Stimulated activated CD4-positive, alpha-beta T cell treated with anti-CD3 and anti-CD28 coated beads, Interleukin-1b, Interleukin-23, amount 100 ng/mL, for 4 hours (primary cell): ENCODE results near the gene TMEM39B.
"Not testable (repeated sequence)": the region's sequence is repeated elsewhere in the genome, so short reads cannot be mapped to it uniquely, and the experiment has no call there.

Source experiments
- DNase-seq, 2 donors: peaks; one replicate each; pipeline ENCODE4 v3.0.0-alpha.2; 2020; ENCODE audit warnings: low read depth in 2 of 2

Gene TMEM39B

GRCh38 chr1:32068957-32069588 lies 3.7 kb upstream of the TMEM39B start:
- no peak for DNase-seq

GRCh38 chr1:32071758-32072621 lies 749 bp upstream of the TMEM39B start:
- no peak for DNase-seq

- no peak for DNase-seq
Measured at GRCh38 chr1:32073299-32074229, 825 bp downstream of the TMEM39B start.

GRCh38 chr1:32074841-32075240 lies 2.1 kb downstream of the TMEM39B start:
- DNase-seq: no peak

GRCh38 chr1:32077451-32077850 lies 4.7 kb downstream of the TMEM39B start:
- no peak for DNase-seq

- no peak for DNase-seq
Measured at GRCh38 chr1:32082022-32082421, 9.3 kb downstream of the TMEM39B start.

- not testable (repeated sequence) for DNase-seq
Measured at GRCh38 chr1:32086381-32086780, 13.6 kb downstream of the TMEM39B start.

- no peak for DNase-seq
Measured at GRCh38 chr1:32091176-32091575, 18.4 kb downstream of the TMEM39B start.

GRCh38 chr1:32091591-32091990 lies 18.9 kb downstream of the TMEM39B start:
- no peak for DNase-seq

GRCh38 chr1:32094746-32095521 lies 22.2 kb downstream of the TMEM39B start:
- no peak for DNase-seq

GRCh38 chr1:32099426-32099825 lies 26.7 kb downstream of the TMEM39B start:
- no peak for DNase-seq

- no peak for DNase-seq
Measured at GRCh38 chr1:32100359-32100758, 27.6 kb downstream of the TMEM39B start.

- DNase-seq: no peak
Measured at GRCh38 chr1:32100807-32101708, 28.3 kb downstream of the TMEM39B start.

- DNase-seq: no peak
Measured at GRCh38 chr1:32104127-32104526, 31.4 kb downstream of the TMEM39B start.

GRCh38 chr1:32105338-32105737 lies 32.6 kb downstream of the TMEM39B start:
- no peak for DNase-seq

- DNase-seq: no peak
Measured at GRCh38 chr1:32106663-32107275, 34.0 kb downstream of the TMEM39B start.

- peak; percentile 70 to 82 for DNase-seq
Measured at GRCh38 chr1:32107742-32108661, 35.3 kb downstream of the TMEM39B start, which contains the start of gene KPNA6. TSS of gene KPNA6 (plus strand) at chr1:32108056. CDS start at chr1:32108131, 75 bp downstream.

GRCh38 chr1:32111040-32111623 lies 38.4 kb downstream of the TMEM39B start:
- DNase-seq: no peak
